GM19463 (cell line): ENCODE data around the gene ZNF669.

Experiments
- ATAC-seq: cut with Tn5 transposase; IDR thresholded peaks from one replicate; pipeline ENCODE4 v1.9.1; 2021; ENCODE audit warnings: mild to moderate bottlenecking, moderate library complexity; ENCODE audit not compliant: unreplicated experiment

The ZNF669 gene

GRCh38 chr1:247111700-247112478 is 7.7 kb upstream of the ZNF669 start:
- ATAC-seq, result no peak

- no peak for ATAC-seq
Measured at GRCh38 chr1:247111259-247111699, 7.1 kb upstream of the ZNF669 start.

DNA sequence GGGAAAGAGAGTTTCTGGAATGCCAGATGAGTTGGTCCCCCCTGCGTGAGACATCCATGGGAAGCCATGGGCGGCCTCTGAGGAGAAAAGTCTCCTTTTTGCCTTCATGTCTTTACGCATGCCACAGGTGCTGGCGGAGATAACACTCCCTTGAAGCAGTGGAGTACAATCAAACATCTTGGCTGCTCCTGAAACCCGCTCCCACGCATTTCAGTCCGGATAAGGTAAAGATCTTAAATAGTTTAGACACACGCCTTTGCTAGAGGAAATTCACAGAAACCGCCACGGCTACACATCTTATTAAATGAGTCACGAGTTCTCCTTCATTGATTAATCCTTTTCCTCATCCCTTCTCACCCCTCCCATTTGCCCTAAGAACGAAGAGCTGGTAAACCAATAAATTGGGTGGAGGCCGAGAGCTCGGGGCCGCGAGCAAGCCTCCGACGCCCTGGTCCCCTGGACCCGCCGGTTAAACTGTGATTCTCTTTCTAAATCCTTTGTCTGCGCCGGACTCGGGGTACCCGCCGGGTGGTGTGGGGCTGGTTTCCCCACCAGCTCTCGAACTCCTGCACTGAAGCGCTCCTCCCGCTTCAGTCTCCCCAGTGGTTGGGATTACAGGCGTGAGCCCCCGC is 6.6 kb upstream of the ZNF669 start:
- ATAC-seq, result no peak

DNA sequence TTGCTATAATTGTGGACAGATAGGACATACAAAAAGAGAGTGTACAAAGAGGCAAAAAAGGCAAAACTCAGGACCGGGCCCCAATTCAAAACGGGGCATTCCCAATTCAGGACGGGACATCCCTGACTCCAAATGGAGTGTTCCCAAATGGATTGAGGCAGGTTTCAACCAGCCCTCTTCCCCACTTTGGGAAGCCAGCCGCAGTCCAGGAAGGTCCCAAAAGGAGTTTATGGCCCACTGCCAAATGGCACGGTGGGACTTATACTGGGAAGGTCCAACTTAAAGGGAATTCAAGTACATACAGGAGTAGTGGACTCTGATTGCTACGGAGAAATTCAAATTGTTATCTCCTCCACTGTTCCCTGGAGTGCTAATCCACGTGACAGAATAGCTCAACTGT is 3.5 kb upstream of the ZNF669 start:
- no peak for ATAC-seq

- ATAC-seq, result no peak
Measured at GRCh38 chr1:247105966-247106365, 1.8 kb upstream of the ZNF669 start.

- ATAC-seq, result no peak
Measured at GRCh38 chr1:247104965-247105364, 809 bp upstream of the ZNF669 start.

- no peak for ATAC-seq
Measured at GRCh38 chr1:247102381-247102780, 1.8 kb downstream of the ZNF669 start.

DNA sequence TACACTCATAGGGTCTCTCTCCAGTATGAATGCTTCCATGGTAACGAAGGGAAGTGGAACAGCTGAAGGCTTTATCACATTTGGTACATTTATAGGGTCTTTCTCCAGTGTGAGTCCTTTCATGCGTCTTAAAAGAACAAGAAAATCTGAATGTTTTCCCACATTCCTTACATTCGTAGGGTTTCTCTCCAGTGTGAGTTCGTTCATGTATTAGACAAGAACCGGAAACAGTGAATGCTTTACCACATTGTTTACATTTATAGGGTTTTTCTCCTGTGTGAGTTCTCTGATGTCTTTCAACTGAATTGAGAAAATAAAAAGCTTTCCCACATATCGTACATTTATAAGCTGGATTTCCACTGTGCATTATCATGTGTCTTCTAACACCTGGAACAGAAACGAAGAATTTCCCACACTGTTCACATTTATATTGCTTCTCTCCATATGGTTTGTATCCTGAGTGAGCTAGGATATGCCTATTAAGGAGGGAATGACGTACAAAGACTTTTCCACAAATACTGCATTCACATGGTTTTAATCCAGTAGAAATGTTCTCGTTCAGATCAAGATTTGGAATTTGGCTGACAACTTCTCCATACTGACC is 3.4 kb downstream of the ZNF669 start:
- no peak for ATAC-seq

DNA sequence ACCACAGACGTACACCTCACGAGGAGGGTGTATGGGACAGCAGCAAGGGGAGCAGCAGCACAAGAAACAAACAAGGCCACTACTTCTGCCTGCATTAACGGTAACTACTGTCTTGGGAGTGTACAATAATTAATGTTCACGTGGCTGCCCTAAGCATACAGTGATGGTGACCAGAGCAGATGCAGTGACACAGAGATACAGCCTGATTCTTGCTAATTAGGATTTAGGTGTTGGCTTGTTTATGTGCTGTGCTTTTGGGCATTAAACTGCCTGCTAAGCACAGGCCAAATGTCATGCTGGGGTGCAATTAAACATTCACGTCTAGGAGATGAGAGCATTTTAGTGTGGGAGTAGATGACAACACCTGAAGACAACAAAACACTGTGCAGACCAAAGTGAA is 7.2 kb downstream of the ZNF669 start:
- ATAC-seq, result no peak

GRCh38 chr1:247096544-247096943 is 7.6 kb downstream of the ZNF669 start:
- no peak for ATAC-seq

- no peak for ATAC-seq
Measured at GRCh38 chr1:247096112-247096511, 8.0 kb downstream of the ZNF669 start.

GRCh38 chr1:247090455-247090854 is 13.7 kb downstream of the ZNF669 start:
- ATAC-seq, result no peak

DNA sequence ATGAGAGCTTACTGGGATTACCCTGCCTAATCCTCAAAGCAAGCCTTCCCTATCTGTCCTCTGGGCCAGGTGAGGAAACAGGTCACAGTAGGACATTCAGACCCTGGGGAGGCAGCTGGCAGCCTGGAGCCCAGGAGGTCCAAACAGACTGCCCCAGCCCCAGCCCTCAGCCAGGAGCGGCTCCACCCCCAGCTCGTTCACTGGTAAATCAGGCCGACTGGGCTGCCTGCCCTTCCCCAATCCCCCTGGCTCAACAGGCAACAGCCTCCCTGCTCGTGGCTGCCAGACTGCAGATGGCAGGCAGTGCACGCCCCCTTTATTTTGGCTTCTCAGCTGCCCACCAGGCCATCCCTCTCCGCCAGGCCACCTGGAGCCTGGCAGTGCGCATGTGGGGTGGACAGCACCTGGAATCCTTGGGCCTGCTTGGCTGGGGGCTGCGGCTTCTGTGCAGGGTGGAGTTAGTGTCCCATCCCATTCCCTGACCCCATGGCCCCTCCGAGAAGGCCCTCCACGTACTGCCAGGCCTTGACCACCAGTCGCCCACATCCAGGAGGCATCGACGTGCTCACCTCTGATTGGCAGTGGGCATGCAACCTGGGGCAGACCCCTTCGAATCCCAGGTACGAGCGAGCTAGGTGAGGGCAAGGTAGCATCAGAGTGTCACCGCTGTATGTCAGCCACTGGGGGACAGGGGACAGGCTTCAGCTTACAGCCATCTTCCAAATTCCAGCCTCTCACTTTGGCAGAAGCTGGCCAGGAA is 14.4 kb downstream of the ZNF669 start:
- no peak for ATAC-seq

DNA sequence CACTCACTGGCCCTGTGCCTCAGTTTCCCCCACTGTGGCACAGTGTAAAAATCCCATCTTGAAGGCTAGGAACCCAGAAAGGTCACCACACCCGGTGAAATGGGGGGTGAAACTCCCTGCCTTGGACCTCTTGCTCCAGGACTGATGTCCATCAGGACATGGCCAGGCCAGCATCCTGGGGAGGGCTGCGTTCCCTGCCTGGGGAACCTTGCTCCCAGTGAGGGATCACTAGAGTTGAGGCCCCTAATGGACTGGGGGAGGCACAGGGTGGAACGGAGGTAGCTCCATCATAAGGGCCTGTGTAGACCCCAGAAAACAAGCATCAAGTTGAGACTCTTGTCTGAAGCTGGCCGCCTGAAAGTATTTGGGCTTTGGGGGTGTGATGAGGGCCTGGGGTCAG is 15.2 kb downstream of the ZNF669 start:
- ATAC-seq, result no peak

- ATAC-seq, result no peak
Measured at GRCh38 chr1:247087256-247087655, 16.9 kb downstream of the ZNF669 start.

DNA sequence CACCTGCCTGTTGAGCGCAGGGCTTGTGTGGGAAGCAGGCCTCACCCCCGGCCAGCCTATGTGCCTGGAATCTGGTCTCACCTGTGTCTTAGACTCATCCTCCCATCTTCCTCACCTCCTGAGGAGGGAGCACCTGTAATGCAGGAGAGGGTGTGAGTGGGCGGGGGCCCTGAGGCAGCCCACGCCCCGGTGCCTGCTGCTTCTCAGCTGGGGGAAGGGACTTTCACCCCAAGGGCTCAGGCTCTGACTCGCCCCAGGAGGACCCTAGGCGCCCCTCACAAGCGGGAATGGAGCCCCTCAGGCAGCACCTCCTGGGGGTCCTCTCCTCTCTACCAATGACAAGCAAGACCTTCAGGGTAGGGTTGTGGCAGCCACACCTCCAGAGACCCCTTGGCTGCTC is 18.8 kb downstream of the ZNF669 start:
- ATAC-seq, result no peak

GRCh38 chr1:247084771-247085170 is 19.4 kb downstream of the ZNF669 start:
- no peak for ATAC-seq

DNA sequence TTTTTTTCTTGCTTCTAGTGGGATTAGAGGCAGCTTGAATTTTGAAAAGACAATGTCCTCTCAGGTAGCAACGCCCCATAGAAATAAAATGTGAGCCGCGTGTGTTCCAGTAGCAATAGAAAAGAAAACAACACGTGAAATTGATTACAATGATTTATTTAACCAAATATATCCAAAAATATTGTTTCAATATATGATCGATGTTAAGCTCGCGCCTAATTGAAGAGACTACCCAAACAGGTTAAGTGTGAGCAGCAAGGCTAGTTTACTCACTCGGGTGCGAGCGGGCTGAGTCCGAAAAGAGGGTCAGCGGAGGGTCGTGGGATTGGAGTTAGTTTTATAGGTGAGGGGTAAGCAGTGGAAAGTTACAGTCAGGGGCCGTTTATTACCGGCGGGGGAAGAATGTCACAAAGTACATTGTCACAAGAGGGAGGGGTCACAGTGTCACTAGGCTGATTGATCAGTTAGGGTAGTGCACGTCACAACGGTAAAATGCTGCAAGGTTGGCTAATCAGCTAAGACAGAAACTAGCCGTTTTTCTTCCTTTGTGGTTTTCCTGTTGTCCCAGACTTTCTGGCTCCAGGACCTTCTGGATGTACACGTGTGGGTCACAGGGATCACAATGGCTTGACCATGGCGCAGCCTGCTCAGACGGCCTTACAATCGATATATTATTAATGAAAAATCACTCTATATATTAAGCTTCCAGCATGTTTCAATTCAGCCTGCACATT is 24.8 kb downstream of the ZNF669 start:
- ATAC-seq, result no peak

- peak; percentile 99 for ATAC-seq
Measured at GRCh38 chr1:247078258-247079140, 25.7 kb downstream of the ZNF669 start, which contains the start of gene ZNF670. Gene ZNF670, minus strand, starts transcription at chr1:247078811. Its CDS starts 215 bp downstream, at chr1:247078596.

DNA sequence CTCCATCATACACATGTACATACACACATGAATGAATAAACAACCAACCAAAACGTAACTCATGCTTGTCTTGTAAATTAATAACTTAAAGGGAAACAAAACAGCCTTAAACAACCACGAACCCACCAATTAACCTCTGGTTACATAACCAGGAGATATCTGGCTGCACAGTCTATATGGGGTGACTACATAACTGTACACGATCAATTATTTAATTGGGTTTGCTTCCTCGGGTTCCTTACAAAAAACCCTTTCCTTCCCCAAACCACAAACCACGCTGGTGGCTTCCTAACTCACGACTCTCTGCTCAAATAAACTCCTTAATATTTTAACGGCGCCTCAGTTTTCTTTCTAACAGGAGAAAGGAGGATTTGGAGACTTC is 26.3 kb downstream of the ZNF669 start:
- peak; percentile 13 for ATAC-seq
